Measurements from ENCODE around the gene ZNF496. TPM values are rescaled to one million over a fixed set of nuclear protein-coding genes. Genes with fewer than 3 reads are reported as not detected.

Gene ZNF496
- total and polyA plus RNA-seq, 2 of the 13 experiments (the other 11 are each of a cell fraction or from before 2014, with no cell fraction given) = 14.8 to 18.6 TPM

DNA sequence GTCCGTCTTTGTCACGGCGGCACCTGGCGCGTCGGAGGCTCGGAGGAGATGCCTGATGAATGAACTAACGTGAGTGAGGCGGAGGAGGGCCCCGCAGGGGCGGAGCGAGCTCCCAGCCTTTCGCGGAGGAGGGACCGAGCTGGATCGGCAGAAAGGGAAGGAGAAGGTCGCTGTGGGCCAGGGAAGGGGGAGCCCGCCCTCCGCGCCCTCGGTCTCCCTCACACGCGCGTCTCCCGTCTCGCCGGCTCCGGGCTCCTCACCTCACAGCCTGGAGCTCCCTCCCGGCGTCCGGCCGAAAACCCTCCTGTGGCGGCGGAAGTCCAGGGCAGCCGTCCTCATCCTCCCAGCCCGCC is 519 bp downstream of the ZNF496 start (continued):
- TF ChIP-seq, protein P1, sequence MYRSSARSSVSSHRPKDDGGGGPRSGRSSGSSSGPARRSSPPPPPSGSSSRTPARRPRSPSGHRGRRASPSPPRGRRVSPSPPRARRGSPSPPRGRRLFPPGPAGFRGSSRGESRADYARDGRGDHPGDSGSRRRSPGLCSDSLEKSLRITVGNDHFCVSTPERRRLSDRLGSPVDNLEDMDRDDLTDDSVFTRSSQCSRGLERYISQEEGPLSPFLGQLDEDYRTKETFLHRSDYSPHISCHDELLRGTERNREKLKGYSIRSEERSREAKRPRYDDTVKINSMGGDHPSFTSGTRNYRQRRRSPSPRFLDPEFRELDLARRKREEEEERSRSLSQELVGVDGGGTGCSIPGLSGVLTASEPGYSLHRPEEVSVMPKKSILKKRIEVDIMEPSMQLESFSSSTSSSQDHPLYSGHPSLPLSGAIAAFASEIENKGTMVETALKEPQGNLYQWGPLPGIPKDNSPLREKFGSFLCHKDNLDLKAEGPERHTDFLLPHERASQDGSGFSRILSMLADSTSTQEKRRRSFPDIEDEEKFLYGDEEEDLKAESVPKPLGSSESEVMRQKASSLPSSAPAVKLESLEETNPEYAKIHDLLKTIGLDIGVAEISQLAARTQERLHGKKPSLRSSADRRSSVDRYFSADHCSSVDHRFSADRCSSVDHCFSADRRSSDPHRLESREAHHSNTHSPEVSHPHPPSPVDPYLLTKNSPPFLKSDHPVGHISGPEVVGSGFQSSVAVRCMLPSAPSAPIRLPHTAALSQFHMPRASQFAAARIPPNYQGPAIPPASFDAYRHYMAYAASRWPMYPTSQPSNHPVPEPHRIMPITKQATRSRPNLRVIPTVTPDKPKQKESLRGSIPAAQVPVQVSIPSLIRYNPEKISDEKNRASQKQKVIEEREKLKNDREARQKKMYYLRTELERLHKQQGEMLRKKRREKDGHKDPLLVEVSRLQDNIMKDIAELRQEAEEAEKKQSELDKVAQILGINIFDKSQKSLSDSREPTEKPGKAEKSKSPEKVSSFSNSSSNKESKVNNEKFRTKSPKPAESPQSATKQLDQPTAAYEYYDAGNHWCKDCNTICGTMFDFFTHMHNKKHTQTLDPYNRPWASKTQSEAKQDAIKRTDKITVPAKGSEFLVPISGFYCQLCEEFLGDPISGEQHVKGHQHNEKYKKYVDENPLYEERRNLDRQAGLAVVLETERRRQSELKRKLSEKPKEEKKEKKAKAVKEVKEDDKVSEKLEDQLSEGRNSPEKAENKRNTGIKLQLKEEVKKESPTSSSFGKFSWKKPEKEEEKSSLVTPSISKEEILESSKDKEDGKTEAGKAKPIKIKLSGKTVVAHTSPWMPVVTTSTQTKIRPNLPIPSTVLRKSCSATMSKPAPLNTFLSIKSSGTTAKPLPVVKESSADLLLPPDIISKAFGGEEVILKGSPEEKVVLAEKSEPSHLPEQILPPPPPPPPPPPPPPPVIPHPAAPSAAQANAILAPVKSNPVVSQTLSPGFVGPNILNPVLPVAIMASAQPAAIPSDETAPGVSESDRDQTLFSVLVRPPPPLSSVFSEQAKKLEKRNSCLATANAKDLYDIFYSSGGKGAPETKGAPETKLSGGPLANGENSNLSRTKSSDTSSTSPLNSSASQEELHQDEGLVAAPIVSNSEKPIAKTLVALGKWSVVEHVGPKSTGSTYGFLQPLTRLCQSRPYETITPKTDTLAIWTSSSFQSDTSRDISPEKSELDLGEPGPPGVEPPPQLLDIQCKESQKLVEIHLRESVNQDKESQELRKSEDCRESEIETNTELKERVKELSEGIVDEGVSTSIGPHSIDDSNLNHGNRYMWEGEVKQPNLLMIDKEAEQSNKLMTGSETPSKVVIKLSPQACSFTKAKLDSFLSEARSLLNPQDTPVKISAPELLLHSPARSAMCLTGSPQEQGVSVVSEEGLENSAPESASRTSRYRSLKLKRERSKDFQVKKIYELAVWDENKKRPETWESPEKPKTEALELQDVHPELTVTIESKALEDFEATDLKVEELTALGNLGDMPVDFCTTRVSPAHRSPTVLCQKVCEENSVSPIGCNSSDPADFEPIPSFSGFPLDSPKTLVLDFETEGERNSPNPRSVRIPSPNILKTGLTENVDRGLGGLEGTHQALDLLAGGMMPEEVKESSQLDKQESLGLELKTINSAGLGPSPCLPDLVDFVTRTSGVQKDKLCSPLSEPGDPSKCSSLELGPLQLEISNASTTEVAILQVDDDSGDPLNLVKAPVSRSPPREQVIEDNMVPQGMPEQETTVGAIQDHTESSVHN (CRISPR knock-in tag; IDR thresholded peaks at IDR 0.05) = no peak
- TF ChIP-seq HHEX (CRISPR knock-in tag; IDR thresholded peaks at IDR 0.05) (no peak), AGO2 (optimal IDR thresholded peaks at IDR 0.05; ENCODE audit: low read depth, low read length) (peak; percentile 52), ZNF572 (CRISPR knock-in tag; IDR thresholded peaks at IDR 0.05) (no peak), RFX3 (CRISPR knock-in tag; IDR thresholded peaks at IDR 0.05) (no peak), SALL1 (CRISPR knock-in tag; IDR thresholded peaks at IDR 0.05) (no peak; the same call in none of the 2 replicates), MTF2 (CRISPR knock-in tag; IDR thresholded peaks at IDR 0.05; ENCODE audit: borderline replicate concordance) (0 out of 2 replicates have a peak, but pooled peaks have one; percentile 35), SRY (CRISPR knock-in tag; IDR thresholded peaks at IDR 0.05) (no peak), ZNF615 (CRISPR knock-in tag; IDR thresholded peaks at IDR 0.05; ENCODE audit: borderline replicate concordance) (no peak)
- TF ChIP-seq, protein P2, sequence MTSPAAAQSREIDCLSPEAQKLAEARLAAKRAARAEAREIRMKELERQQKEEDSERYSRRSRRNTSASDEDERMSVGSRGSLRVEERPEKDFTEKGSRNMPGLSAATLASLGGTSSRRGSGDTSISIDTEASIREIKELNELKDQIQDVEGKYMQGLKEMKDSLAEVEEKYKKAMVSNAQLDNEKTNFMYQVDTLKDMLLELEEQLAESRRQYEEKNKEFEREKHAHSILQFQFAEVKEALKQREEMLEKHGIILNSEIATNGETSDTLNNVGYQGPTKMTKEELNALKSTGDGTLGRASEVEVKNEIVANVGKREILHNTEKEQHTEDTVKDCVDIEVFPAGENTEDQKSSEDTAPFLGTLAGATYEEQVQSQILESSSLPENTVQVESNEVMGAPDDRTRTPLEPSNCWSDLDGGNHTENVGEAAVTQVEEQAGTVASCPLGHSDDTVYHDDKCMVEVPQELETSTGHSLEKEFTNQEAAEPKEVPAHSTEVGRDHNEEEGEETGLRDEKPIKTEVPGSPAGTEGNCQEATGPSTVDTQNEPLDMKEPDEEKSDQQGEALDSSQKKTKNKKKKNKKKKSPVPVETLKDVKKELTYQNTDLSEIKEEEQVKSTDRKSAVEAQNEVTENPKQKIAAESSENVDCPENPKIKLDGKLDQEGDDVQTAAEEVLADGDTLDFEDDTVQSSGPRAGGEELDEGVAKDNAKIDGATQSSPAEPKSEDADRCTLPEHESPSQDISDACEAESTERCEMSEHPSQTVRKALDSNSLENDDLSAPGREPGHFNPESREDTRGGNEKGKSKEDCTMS (CRISPR knock-in tag; conservative IDR thresholded peaks at IDR 0.05) = no peak
- TF ChIP-seq, protein P3, sequence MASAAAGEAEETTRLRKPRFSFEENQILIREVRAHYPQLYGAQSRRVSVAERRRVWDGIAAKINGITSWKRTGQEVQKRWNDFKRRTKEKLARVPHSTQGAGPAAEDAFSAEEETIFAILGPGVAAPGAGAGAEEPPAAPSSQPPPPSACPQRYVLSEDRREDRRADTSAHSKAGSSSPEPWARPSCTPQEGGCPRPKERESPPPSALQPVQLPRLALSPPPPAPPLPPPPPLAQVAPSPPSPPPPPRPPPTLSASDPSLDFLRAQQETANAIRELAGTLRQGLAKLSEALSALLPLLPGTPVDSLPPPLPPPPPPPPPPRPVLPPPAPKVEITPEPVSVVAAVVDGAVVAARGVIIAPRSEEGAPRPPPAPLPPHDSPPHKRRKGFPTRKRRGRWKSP (CRISPR knock-in tag; IDR thresholded peaks at IDR 0.05) = no peak
- TF ChIP-seq, protein P4, sequence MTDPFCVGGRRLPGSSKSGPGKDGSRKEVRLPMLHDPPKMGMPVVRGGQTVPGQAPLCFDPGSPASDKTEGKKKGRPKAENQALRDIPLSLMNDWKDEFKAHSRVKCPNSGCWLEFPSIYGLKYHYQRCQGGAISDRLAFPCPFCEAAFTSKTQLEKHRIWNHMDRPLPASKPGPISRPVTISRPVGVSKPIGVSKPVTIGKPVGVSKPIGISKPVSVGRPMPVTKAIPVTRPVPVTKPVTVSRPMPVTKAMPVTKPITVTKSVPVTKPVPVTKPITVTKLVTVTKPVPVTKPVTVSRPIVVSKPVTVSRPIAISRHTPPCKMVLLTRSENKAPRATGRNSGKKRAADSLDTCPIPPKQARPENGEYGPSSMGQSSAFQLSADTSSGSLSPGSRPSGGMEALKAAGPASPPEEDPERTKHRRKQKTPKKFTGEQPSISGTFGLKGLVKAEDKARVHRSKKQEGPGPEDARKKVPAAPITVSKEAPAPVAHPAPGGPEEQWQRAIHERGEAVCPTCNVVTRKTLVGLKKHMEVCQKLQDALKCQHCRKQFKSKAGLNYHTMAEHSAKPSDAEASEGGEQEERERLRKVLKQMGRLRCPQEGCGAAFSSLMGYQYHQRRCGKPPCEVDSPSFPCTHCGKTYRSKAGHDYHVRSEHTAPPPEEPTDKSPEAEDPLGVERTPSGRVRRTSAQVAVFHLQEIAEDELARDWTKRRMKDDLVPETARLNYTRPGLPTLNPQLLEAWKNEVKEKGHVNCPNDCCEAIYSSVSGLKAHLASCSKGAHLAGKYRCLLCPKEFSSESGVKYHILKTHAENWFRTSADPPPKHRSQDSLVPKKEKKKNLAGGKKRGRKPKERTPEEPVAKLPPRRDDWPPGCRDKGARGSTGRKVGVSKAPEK (CRISPR knock-in tag; IDR thresholded peaks at IDR 0.05; ENCODE audit: borderline replicate concordance) = no peak
- TF ChIP-seq, protein P5, sequence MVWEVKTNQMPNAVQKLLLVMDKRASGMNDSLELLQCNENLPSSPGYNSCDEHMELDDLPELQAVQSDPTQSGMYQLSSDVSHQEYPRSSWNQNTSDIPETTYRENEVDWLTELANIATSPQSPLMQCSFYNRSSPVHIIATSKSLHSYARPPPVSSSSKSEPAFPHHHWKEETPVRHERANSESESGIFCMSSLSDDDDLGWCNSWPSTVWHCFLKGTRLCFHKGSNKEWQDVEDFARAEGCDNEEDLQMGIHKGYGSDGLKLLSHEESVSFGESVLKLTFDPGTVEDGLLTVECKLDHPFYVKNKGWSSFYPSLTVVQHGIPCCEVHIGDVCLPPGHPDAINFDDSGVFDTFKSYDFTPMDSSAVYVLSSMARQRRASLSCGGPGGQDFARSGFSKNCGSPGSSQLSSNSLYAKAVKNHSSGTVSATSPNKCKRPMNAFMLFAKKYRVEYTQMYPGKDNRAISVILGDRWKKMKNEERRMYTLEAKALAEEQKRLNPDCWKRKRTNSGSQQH (CRISPR knock-in tag; IDR thresholded peaks at IDR 0.05; ENCODE audit: low read depth) = peak; percentile 50; the same call in 1 of the 2 replicates
